GM19099 (cell line): ENCODE measurements around the gene SLC7A10.

Source experiments
- POLR2A ChIP-seq: IDR thresholded peaks from 3 replicates; pipeline ENCODE4 v1.6.1; 2011; ENCODE audit warnings: low read depth; ENCODE audit not compliant: insufficient read length; ENCODE audit errors: extremely low read depth

Gene SLC7A10

DNA sequence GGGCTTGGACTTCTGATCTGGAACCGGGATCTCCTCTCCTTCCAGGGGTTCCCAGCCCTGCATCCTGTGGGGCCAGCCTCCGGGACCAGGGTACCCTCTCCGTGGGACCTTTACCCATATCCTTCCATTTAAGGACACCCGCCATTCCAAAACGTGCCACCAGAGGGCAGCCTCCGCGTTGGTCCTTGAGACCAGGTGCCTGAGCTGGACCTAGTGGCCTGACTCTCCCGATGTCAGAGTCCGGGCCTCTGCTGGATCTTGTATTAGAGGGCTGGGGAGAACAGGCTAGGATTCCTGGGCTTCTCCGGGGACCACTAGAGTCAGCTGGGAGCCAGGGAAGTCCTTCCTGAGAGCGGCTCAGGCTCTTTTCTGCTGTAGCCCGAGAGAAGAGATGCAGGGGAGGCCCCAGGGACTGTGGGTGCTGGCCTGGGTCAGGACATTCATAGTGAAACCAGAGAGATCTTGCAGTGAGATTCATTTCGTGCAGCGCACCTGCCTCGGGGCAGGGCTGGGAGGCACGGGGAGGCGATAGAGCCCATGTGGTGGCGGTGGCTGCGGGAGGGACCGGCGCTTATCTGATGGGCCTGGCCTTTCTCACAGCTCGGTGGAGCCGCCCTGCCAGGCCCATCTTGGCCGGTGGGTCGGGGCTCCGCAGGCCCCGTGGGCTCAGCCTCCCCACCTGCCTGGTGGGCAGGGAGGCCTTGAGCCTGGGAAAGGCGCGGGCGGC is 9.8 kb upstream of the SLC7A10 start:
- no peak for TF ChIP-seq POLR2A

DNA sequence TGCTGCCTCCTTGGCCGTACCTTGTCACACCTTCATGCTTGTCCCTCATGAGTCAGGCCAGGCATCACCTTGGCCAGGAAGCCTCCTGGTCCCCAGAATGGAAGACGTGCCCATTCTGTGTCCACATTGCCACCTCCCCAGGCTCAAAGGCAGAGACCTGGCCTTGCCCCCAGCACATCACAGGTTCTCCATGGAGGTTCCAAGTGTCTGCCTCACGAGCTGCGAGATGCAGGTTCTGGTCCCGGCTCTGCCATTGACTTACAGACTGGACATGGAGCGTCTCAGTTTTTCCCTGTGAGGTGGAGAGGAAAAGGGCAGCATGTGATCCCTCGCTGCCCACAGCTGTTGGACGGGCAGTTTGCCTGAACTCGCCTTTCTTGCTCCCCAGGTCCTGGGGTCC is 9.1 kb upstream of the SLC7A10 start:
- TF ChIP-seq POLR2A: no peak

DNA sequence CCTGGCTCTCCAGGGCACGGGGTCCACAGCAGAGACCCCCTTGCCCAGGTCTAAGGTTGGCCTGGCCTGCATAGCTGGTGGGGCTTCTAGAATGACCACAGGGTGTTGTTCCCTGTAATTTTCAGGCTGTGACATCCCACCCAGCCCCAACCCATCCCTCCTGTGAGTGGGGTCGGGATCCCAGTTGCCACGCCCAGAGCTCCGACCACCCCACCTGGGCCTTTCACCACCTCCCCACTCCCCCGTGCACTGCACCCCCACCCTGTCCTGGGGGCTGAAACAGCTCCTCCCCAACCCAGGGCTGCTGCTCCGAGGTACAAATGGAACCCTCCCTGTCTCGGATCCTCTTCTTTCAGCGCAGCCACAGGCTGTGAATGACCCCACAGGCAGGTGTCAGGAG is 8.4 kb upstream of the SLC7A10 start:
- no peak for TF ChIP-seq POLR2A

DNA sequence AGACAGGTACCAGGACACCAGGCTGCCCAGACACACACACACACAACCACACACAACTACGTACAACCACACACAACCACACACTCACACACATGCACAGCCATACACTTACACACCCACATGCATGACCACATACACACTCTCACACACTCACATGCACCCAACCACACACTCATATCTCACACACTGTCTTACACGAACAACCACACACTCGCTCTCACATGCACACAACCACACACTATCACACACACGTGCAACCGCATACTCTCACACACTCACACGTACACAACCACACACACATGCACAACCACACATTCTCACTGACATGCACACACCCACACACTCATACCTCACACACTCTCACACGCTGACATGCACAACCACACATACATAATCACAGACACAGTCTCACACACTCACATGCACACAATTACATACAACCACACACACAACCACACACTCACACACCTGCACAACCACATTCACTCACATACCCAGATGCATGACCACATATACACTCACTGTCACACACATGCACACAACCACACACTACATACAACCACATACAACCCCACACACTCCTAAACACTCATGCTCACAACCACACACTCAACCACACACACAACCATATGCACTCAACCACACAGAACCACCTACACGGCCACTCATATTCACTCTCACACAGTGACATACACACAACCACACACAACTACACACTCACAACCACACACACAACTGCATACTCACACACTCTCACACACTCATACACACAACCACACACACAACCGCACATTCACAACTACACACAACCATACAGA is 7.6 kb upstream of the SLC7A10 start:
- no peak for TF ChIP-seq POLR2A

DNA sequence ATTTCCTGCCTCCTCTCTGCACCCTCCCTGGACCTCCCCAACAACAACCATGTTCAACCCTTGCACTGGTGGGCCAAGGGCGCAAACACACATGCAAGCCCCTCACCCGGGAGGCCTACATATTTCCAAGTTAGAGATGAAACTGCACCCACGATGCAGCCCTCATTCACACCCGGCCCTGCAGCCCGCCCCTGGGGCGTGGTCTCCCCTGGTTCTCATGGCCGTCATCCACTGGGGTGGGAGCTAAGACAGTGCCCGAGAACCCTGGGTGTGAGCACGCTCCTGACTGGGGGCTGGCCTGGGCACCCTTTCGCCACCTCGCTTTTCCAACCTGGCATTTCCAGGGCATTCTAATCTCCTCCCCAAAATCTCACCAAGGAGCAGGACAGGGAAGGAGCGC is 7.0 kb upstream of the SLC7A10 start:
- TF ChIP-seq POLR2A: no peak

DNA sequence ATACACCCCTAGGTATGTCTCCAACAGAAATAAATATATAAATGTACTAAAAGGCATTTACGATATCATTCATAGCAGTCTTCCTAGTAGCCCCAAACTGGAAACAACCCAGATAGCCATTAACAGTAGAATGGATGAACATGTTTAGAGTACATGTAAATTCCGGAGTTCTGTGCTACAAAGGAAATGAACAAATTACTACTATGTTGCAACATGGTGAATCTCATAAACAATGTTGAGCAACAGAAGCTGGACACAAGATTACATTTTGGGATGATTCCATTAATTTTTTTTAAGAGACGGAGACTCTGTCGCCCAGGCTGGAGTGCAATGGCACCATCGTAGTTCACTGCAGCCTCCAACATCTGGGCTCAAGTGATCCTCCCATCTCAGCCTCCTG is 5.9 kb upstream of the SLC7A10 start:
- TF ChIP-seq POLR2A: no peak

DNA sequence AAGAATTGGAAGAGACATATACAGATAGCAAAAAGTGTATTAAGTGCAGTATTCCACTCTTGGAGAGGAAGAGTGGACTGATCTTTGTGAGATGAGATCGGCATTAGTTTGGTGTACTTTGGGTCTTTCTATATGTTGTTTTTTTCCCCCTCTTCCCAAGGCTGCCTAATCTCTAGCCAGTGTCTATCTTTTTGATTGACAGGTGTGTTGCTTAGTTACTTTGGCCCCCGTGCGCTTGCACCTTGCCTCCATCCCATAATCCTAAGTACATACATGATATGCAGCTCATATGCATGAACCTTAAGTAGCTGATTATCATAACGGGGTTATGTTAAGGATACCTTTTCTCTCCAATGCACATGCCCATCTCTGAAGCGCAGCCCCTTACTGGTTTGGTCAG is 4.3 kb upstream of the SLC7A10 start:
- no peak for TF ChIP-seq POLR2A

DNA sequence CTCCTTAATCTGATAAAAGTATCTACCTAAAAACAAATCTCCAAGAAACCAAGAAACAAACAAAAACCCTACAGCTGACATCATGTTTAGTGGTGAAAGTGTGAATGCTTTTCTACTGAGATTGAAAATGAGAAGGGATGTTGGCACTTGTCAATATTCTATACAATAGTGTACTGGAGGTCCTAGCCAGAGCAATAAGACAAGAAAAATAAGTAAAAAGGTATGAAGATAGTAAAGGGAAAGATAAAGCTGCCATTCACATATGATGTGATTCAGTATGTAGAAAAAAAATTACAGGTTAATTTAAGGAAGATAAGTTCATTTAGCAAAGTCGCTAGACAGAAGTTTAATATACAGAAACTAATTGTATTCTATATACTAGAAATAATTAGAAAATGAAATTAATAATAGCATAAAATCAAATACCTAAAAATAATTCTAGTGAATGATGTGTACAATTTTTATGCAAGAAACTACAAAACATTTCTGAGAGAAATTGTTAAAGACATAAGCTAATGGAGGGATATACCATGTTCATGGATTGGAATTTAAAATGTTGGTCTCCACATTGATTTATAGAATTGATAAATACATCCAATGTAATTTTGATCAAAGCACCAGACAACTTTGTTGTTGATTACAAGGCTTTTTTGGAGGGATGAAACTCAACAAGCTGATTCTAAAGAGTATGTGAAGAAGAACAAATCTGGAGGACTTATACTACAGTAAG is 2.4 kb upstream of the SLC7A10 start:
- TF ChIP-seq POLR2A: no peak

DNA sequence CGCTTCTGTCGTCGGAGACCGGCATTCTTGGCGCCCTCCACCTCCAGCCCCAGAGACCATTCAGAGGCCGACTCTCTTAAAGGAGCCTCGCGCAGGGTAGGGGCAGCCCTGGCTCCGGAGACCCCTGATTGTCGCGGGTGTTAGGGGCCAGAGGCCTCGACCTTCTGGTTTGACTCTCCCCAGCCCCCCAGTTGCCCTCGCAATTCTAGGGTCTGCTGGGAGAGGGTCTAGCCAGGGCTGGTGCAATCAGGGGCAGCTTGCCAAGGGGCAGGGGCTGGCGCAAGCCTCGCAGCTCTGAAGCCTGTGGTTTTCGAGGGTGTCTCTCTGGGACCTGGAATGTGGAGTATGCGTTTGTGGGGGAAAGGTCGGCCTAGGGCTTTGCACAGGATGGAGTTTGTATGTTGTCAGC is 1.6 kb upstream of the SLC7A10 start:
- TF ChIP-seq POLR2A: no peak

DNA sequence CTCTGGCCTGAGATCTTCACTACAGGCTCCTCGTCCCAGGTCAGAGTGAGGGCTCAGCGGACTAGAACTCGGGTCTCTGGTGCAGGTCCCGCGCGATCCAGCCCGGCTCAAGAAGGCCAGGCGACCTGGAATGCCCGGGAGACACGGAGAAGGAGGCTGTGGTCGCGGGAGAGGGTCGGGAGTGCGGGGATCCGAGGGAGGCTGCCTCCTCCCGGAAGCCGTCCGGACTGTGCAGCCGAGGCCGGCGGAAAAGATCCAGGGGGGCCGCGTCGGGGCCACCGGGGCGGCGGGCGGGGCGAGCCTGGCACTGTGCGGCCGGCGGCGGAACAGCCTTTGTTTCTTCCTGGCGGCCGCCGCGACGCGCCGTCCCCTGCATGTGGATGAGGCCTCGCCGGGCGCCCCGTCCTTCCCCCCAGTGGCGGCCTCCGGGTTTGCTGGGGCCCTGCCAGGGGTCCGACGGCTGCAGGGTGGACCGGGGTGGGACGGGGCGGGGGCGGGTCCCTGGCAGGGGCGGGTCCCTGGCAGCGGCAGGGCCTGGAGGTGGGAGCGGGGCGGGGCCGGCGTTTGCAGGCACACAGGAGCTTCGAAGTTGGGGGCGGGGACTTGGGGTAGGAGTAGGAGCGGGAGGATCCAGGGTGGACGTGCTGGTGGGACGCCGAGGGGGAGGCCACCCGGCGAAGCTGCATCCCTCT is 1.0 kb upstream of the SLC7A10 start:
- TF ChIP-seq POLR2A: no peak

DNA sequence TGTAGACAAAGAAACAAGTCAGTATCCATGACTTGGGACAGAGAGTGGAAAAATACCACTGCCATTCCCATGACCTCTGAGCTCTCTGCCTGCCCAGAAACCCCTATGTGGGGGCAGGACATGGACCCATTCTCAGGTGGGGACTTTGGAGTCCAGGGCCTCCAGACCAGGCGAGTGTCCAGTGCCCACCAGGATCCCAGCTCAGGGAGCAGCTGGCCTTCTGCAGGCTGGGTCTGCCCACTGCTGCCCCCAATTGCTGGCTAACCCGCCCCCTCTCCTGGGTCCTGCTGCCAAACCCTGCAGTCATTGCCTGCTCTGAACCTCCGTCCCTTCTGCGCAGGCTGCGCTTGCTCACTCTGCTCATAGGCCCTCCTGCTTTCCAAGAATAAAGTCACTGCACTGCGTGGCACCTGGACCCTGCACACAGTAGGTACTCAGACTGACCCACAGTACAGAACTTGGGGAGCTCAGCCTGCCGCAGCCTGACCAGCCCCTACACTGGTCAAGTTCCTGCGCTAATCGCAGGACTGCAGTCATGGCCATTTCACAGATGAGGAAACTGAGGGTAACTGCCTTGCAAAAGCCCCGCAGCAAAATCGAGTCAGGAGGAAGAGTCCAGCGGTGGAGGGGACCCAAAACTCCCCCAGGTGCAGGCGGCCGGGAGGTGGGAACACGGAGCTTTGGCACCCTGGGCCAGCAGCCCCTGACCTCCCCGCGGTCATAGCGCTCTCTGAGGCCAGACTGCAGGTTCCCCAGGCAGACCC is 774 bp downstream of the SLC7A10 start:
- no peak for TF ChIP-seq POLR2A

DNA sequence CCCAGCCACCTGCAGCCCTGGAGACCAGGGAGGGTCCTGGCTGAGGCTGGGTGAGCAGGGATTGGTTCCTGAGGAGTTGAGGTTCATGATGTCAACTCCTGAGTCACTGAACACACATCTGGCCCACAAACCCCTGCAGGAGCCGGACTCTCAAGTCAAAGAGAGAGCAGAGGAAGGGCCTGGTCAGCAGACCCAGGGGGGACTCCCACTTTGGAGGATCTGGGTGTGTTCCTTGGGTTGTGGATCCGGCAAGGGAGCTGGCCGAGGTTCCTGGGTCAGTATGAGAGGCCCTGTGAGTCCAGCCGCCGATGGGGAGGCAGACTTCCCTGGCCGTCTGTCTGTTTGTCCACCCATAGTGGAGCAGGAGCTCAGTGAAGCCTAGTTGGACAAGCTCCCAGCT is 4.0 kb downstream of the SLC7A10 start:
- no peak for TF ChIP-seq POLR2A

DNA sequence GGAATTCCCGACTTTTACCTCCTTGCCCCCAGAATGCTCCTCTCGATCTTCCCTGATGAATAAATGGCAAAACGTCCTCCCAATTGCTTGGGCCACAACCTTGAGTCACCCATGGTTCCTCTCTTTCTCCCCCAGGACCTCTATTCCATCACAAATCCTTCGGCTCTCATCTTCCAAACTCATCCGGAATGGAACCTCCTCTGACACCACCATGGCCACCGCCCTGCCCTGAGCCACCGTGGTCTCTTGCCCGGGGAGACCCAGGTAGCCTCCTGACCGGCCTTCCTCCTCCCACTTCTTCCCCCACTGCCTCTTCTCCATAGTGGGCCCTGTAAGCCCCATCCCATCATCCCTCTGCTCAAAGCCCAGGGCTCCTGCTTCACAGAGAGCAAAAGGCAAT is 4.9 kb downstream of the SLC7A10 start:
- no peak for TF ChIP-seq POLR2A

DNA sequence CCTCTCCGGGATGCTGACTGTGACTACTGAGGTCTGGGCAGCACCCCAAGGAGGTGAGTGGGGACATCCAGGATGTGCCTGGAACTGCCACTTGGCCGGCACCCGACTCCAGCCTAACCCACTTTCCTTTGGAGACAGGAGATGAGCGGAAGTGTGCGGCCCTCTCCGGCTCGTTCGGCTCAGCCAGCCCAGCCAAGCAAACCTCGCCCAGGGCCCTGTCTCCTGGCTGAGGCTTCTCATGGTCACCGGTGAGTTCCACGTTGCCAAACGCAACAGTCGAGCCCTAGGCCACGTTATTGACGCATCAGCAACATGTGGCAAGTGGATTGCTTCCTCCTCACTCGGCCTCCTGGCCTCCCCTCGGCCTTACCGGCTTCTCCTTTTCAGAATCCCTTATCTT is 5.5 kb downstream of the SLC7A10 start:
- TF ChIP-seq POLR2A: no peak
